Omental fat pad (tissue), 4 donors: Measurements from ENCODE around the gene GPX5. TPM values are rescaled to one million over a fixed set of nuclear protein-coding genes. Genes with fewer than 3 reads are reported as not detected.

Source experiments
- ATAC-seq: fragments of 150-250 bp; one replicate; pipeline ENCODE4 v1.9.1; 2016; ENCODE audit warnings: mild to moderate bottlenecking, moderate library complexity; ENCODE audit not compliant: low FRiP score
- DNase-seq: peaks from one replicate; pipeline ENCODE4 v3.0.0-alpha.2; 2019; ENCODE audit warnings: low spot score
- total RNA-seq, 4 donors: library from RNA; depleted of rRNA; stranded (reverse); fragments of >200 nt; gene quantifications; one replicate each; pipeline ENCODE4 v1.1.0, GENCODE V29; 2016
- TF ChIP-seq, protein P1 (sequence below), 3 donors: fragments of 450-650 bp; IDR thresholded peaks; one replicate each; pipeline ENCODE4 v1.5.1; 2016 to 2017; ENCODE audit warnings: antibody characterized with exemption in 3 of 3, mild to moderate bottlenecking in 3 of 3, moderate library complexity in 2 of 3

Gene GPX5, protein sequence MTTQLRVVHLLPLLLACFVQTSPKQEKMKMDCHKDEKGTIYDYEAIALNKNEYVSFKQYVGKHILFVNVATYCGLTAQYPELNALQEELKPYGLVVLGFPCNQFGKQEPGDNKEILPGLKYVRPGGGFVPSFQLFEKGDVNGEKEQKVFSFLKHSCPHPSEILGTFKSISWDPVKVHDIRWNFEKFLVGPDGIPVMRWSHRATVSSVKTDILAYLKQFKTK
- not detected for total RNA-seq

DNA sequence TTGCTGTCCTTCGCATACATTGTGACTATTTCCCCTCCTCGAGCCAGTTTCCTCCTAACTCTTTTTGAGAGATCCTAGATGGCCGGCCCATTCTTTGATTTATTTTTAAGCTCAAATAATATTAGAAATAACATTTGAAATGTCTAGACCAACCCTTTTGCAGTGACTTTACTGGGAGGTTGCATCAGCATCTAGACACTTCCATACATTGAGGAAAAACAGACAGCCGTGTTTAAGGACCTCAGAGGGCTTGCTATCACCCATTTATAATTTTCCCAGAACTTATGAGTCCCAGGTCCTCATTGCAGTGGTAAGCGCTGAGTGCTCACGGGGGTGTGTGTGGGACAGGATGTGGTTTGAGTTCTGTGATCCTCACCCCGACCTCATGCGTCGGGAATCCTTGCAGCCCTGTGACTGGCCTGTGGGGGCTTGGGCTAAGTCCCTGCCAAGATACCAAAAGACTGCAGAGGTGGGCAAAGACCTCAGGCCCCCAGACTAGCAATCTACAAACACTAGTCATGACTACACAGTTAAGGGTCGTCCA is at the start of gene GPX5:
Gene GPX5 (plus strand): TSS at position 386 of the 544 bp plus-strand sequence. CDS start 133 bp downstream, at position 519.
- ATAC-seq (no peak), DNase-seq (no peak)
- TF ChIP-seq, protein P1, sequence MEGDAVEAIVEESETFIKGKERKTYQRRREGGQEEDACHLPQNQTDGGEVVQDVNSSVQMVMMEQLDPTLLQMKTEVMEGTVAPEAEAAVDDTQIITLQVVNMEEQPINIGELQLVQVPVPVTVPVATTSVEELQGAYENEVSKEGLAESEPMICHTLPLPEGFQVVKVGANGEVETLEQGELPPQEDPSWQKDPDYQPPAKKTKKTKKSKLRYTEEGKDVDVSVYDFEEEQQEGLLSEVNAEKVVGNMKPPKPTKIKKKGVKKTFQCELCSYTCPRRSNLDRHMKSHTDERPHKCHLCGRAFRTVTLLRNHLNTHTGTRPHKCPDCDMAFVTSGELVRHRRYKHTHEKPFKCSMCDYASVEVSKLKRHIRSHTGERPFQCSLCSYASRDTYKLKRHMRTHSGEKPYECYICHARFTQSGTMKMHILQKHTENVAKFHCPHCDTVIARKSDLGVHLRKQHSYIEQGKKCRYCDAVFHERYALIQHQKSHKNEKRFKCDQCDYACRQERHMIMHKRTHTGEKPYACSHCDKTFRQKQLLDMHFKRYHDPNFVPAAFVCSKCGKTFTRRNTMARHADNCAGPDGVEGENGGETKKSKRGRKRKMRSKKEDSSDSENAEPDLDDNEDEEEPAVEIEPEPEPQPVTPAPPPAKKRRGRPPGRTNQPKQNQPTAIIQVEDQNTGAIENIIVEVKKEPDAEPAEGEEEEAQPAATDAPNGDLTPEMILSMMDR (IDR thresholded peaks at IDR 0.05): no peak

DNA sequence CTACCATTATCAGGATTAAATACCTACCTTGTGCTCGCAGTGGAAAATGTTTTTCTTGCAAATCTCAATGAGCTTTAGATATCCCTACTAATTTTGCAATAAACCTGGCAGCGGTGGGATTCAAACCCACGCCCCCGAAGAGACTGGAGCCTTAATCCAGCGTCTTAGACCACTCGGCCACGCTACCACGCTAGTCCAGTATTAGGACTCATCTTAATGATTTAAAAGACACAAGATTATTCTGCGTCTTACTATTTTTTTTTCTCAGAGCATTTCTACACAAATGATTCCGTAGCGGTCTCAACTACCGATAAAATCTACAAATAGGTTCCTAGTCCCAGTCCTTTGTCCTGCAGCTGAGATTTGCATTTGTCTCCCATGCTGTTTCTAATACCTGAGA is 47.2 kb upstream of the GPX5 start:
- DNase-seq: no peak
- TF ChIP-seq, protein P1 (IDR thresholded peaks at IDR 0.05): no peak
- ATAC-seq: no peak

DNA sequence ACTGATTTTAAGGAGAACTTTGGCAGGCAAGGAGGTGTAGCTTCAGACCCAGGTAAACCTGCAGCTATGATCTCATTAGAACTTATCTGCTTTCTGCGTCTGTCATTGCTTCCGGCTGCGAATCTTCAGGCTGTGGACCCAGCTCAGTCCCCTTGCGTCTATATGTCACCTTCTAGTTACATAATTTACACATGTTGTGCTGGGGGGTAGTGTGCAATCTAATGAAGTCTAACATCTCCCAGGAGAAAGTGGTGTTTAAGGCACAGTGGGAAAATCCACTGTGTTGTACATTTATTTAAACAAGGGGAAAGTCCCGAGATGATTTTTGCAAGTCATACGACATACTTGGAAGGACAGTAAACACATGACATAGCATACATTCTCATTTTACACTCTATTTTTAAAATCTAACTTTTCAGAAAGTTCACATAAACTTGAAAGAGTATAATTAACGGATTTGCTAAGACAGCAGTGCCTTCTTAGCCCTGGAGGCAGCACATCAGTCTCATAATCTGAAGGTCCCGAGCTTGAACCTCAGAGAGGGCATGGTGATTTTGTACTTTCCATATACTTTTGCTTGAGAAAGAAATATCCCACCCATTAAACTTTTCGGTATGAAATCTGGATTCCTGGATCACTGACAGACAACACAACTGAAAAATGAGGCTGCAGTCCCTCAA is 45.3 kb upstream of the GPX5 start:
- ATAC-seq: no peak
- no peak for DNase-seq
- TF ChIP-seq, protein P1 (IDR thresholded peaks at IDR 0.05): no peak

DNA sequence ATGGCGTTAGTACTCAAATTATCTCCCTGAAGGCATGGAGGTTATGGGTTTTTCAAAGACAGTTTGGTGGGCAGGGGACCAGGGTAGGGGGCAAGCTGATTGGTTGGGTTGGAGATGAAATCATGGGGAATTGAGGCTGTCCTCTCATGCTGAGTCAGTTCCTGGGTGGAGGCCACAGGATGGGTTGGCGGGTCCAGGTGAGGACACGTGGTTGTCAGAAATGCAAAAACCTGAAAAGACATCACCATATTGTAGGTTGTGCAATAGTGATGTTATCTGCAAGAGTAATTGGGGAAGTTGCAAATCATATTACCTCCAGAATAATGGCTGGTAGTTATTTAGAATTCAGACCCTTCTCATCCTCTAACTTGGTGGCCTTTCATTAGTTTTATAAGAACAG is 40.2 kb upstream of the GPX5 start:
- ATAC-seq: no peak
- DNase-seq: no peak
- TF ChIP-seq, protein P1 (IDR thresholded peaks at IDR 0.05): no peak

DNA sequence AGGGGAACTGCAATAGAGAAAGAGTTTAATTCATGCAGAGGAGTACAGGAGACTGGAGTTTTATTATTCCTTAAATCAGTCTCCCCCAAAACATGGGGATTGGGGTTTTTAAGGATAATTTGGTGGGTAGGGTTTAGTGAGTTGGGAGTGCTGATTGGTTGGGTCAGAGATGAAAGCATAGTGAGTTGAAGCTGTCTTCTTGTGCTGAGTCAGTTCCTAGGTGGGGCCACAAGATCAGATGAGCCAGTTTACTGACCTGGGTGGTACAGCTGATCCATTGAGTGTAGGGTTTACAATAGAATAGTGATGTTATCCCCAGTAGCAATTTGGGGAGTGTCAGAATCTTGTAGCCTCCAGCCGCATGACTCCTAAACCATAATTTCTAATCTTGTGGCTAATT is 39.1 kb upstream of the GPX5 start:
- DNase-seq (no peak), ATAC-seq (no peak)
- TF ChIP-seq, protein P1 (IDR thresholded peaks at IDR 0.05): no peak

DNA sequence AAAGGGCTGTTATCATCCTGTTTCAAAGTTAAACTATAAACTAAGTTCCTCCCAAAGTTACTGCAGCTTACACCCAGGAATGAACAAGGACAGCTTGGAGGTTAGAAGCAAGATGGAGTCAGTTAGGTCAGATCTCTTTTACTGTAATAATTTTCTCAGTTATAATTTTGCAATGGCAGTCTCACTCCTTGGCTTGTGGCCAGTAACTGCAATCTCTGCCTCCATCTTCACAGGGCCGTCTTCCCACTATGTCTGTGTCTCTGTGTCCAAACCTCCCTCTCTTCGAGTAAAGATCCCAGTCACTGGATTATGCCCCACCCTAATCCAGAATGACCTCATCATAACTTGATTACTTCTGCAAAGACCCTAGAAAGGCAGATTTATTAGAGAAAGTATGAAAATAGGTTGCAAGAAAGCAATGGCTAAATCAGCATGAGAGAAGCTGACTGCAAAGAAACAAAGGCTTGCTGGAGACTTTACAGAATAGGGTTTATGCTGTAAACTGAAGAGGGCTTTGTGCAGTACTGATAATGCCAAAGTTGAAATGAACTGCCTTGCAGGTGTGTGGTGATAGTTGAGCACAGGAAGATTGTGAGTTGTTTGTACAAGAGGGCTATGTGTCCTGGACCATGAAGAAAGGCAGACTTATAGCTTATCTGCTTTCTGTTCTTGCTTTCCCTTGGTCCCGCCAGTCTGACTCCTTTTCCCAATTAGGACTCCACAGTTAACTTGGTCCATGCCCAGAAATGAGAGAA is 38.5 kb upstream of the GPX5 start:
- ATAC-seq: no peak

More for the DNA sequence above, 38.5 kb upstream of the GPX5 start:
- DNase-seq: no peak
- TF ChIP-seq, protein P1 (IDR thresholded peaks at IDR 0.05): no peak
